ENCODE data around the gene GRIK4. TPM values are rescaled to one million over a fixed set of nuclear protein-coding genes. Genes with fewer than 3 reads are reported as not detected.

GRIK4 gene
- polyA plus RNA-seq, 1 experiment: not detected

- CTCF ChIA-PET: interaction anchor here (1.5 to 1.8 kb wide), 3 partner anchors 9 to 14 kb away, joined by 3 to 5 read pairs (median 4); no protein-coding TSS in a partner anchor
- TF ChIP-seq CTCF (IDR thresholded peaks at IDR 0.05; ENCODE audit: insufficient read depth, low read depth, low read length): no peak
- no peak for DNase-seq (ENCODE audit: low read depth)
Measured at GRCh38 chr11:120964857-120965256, 453.3 kb downstream of the GRIK4 start.

GRCh38 chr11:120966840-120967239 lies 455.3 kb downstream of the GRIK4 start:
- no peak for DNase-seq (ENCODE audit: low read depth)
- no peak for TF ChIP-seq CTCF (IDR thresholded peaks at IDR 0.05; ENCODE audit: insufficient read depth, low read depth, low read length)
- ChIA-PET CTCF (interaction anchor here (1.8 kb wide), 1 partner anchor 10 kb away, joined by 5 read pairs; no protein-coding TSS in a partner anchor), POLR2A (no interaction called here)
- Histone ChIP-seq H3K27me3 (ENCODE audit: control insufficient read depth, insufficient read depth, low read length) (no peaks in the 10 kb centered on the region; the same call in 1 of the 2 replicates), H3K36me3 (ENCODE audit: control insufficient read depth, insufficient read depth, low read length) (no peaks in the 10 kb centered on the region), H3K4me3 (ENCODE audit: low read depth, low read length) (no peak overlapping the region)

More at GRCh38 chr11:120964857-120965256, 453.3 kb downstream of the GRIK4 start:
- Histone ChIP-seq H3K4me3 (ENCODE audit: low read depth, low read length) (no peak overlapping the region), H3K36me3 (ENCODE audit: control insufficient read depth, insufficient read depth, low read length) (no peaks in the 10 kb centered on the region), H3K27me3 (ENCODE audit: control insufficient read depth, insufficient read depth, low read length) (no peaks in the 10 kb centered on the region; the same call in 1 of the 2 replicates)
- POLR2A ChIA-PET: no interaction called here

- DNase-seq (ENCODE audit: low read depth): no peak
- ChIA-PET POLR2A (no interaction called here), CTCF (interaction anchor here (1.4 kb wide), 1 partner anchor 17 kb away, joined by 3 read pairs; no protein-coding TSS in a partner anchor)
- Histone ChIP-seq H3K4me3 (ENCODE audit: low read depth, low read length) (no peak overlapping the region), H3K27me3 (ENCODE audit: control insufficient read depth, insufficient read depth, low read length) (no peaks in the 10 kb centered on the region; the same call in 1 of the 2 replicates), H3K36me3 (ENCODE audit: control insufficient read depth, insufficient read depth, low read length) (no peaks in the 10 kb centered on the region)
- TF ChIP-seq CTCF (IDR thresholded peaks at IDR 0.05; ENCODE audit: insufficient read depth, low read depth, low read length): no peak
Measured at GRCh38 chr11:120969993-120970392, 458.4 kb downstream of the GRIK4 start.

- no peaks in the 10 kb centered on the region; the same call in 1 of the 2 replicates for H3K27me3 ChIP-seq (ENCODE audit: control insufficient read depth, insufficient read depth, low read length)
- CTCF ChIA-PET: no interaction called here
- H3K36me3 ChIP-seq (ENCODE audit: control insufficient read depth, insufficient read depth, low read length): no peaks in the 10 kb centered on the region
- TF ChIP-seq CTCF (IDR thresholded peaks at IDR 0.05; ENCODE audit: insufficient read depth, low read depth, low read length): no peak
- POLR2A ChIA-PET: interaction anchor here (0.5 kb wide), 1 partner anchor 464 kb away, joined by 5 read pairs; no protein-coding TSS in a partner anchor
- H3K4me3 ChIP-seq (ENCODE audit: low read depth, low read length): no peak overlapping the region
- DNase-seq (ENCODE audit: low read depth): no peak
Measured at GRCh38 chr11:120971825-120972224, 460.3 kb downstream of the GRIK4 start.

- no peaks in the 10 kb centered on the region; the same call in 1 of the 2 replicates for H3K27me3 ChIP-seq (ENCODE audit: control insufficient read depth, insufficient read depth, low read length)
- CTCF ChIA-PET: no interaction called here
- no peak overlapping the region for H3K4me3 ChIP-seq (ENCODE audit: low read depth, low read length)
- TF ChIP-seq CTCF (IDR thresholded peaks at IDR 0.05; ENCODE audit: insufficient read depth, low read depth, low read length): no peak
- POLR2A ChIA-PET: no interaction called here
- no peaks in the 10 kb centered on the region for H3K36me3 ChIP-seq (ENCODE audit: control insufficient read depth, insufficient read depth, low read length)
- DNase-seq (ENCODE audit: low read depth): no peak
Measured at GRCh38 chr11:120972621-120973020, 461.1 kb downstream of the GRIK4 start.

Measured in BJ (cell line).